ENCODE data around the gene WNK4.

Gene WNK4

GRCh38 chr17:42772945-42773289 lies 7.5 kb upstream of the WNK4 start:
- DNase-seq (ENCODE audit: low spot score), result no peak

DNA sequence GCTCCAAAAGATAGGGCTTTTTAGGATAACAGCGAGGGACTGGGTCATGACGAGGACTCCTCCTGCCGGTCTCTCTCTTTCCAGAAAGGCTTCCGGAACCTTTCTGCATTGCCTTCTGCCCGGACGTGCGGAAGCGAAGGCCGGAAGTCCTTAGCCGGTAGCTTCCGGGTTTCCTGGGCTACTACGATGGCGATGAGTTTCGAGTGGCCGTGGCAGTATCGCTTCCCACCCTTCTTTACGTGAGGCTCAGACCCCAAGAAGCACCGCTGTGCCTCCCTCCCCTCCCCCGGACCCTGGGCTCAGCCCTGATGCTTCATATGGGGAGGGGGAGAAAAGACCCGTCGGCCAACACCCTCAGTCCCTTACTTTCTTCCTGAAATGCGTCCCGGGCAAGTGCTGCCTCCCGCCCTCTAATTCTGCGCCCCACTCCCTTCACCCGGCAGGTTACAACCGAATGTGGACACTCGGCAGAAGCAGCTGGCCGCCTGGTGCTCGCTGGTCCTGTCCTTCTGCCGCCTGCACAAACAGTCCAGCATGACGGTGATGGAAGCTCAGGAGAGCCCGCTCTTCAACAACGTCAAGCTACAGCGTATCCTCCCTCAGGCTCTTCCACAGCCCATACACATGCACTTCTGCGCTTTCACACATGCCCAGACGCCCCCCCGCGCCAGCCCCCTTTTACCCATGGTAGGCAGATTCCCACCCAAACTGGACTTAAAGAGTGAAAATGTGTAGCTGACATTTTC lies 6.9 kb upstream of the WNK4 start, which contains the start of gene VPS25:
Gene VPS25, plus strand, starts transcription at position 160 of the 746 bp plus-strand sequence. Its CDS starts 27 bp downstream, at position 187.
- peak; percentile 86 for DNase-seq (ENCODE audit: low spot score)

GRCh38 chr17:42774066-42774745 lies 6.2 kb upstream of the WNK4 start:
- no peak for DNase-seq (ENCODE audit: low spot score)

DNA sequence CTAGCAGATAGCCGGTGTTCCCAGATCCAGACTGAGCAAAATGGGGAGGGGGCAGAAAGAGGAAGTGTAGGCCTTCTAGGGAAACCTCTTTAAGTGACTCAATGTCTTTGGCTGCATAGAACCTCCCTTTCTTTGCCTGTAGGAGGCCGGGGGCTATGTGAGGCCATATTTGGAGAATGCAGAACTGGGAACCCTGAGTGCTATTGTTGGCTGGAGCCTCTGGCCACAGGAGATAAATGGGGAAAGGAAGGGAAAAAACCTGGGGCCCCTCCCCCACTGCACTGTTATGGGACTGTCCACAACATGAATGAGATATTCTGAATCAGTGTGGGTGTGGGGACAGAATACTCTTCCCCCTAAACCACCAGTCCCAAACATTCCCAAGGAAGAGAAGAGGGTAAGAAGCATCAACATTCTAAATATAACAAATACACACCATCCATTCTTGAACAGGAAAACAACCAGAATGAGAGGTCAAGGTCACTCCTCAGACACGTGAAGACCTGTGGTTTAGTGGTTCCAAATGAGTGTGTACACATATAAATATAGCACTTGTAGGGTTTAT lies 4.8 kb upstream of the WNK4 start:
- DNase-seq (ENCODE audit: low spot score), result no peak

DNA sequence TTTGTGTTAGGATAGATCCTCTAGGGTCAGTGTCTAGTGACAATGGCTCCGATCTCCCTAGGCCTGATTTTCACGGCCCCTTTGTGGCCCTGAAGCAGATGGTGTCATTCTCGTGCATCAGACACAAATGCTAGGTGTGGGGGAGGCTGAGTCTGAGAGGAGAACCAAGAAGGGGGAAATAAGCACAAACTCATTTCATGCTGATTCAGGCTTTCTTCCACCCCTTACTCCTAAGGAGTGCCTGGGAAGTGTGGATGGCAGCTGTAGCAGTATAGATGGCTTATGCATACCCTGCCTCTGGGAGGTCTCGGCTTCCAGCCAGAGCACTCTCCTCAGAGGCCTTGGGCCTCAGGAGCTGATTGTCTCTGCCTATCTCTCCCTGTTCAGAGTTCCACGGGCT lies 1.8 kb upstream of the WNK4 start:
- DNase-seq (ENCODE audit: low spot score), result no peak

DNA sequence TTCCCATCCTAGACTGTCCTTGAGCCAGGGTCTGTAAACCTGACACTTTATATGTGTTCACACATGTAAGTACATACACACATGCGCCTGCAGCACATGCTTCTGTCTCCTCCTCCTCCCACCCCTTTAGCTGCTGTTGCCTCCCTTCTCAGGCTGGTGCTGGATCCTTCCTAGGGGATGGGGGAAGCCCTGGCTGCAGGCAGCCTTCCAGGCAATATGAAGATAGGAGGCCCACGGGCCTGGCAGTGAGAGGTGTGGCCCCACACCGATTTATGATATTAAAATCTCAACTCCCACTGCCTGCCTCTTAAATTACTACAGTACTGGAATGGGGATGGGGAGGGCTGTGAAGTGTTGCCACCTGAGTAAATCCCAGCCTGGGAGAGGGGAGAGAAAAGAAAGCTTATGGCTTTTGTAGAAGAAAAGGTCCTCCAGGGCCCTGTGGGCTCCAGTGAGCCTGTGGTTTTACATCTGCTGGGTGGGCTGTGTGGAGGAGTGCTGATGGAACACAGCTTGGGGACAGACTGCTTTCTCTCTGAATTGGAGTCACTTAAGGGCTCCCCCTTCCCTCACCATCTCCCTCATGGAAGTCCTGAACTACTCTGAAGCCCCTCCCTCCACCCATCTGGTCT lies 990 bp upstream of the WNK4 start:
- no peak for DNase-seq (ENCODE audit: low spot score)

DNA sequence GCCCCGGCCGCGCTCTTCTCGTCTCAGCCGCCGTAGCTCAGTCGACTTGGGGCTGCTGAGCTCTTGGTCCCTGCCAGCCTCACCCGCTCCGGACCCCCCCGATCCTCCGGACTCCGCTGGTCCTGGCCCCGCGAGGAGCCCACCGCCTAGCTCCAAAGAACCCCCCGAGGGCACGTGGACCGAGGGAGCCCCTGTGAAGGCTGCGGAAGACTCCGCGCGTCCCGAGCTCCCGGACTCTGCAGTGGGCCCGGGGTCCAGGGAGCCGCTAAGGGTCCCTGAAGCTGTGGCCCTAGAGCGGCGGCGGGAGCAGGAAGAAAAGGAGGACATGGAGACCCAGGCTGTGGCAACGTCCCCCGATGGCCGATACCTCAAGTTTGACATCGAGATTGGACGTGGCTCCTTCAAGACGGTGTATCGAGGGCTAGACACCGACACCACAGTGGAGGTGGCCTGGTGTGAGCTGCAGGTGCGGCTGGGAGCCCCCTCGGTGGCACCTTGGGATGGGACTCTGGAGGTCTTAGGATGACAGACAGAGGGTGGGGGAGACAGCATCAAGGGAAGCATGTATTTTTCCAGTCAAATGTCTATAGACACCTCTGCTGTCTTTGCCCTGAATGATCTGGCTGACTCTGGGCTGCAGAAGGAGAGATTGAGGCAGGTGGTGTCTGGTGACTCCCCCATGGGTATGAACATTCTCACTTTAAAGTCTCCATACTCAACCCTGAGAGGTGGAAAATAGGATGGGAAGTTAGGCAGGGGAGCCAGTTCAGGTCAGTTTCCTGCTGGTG lies 635 bp downstream of the WNK4 start:
- no peak for DNase-seq (ENCODE audit: low spot score)

- no peak for DNase-seq (ENCODE audit: low spot score)
Measured at GRCh38 chr17:42781639-42782165, 1.3 kb downstream of the WNK4 start.

GRCh38 chr17:42782166-42783061 lies 2.0 kb downstream of the WNK4 start:
- DNase-seq (ENCODE audit: low spot score), result no peak

DNA sequence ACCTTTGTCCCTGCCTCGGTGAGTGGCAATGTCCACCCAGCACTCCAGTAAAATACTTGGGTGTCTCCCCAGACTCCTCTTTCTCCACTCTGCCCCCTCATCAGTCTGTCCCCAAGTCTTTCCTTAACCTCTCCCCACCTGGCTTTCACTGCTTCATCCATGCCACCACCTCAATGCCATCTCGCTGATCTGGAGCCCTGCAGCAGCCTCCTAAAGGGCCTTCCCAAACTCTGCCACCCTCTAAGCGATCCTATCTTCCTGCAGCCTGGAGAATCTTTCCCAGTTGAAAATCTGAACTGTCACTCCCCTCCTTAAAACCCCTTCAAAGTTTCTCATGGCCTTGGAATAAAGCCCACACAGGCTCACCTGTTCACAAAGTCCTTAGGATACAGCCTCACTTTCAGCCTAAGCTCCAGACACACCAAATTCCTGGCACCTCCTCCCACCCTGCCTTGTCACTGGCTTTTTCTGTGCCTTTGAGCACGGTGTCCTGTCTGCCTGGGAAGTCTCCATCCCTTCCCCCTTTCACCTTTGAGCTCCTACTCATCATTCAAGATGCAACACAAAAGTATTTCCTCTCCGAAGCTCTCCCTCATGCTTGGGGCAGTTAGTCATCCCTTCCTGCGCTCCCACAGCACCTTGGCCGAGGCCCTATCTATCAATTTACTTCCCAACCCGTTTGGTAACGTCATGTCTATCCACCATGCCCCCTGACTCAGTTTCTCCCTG lies 2.8 kb downstream of the WNK4 start:
- DNase-seq (ENCODE audit: low spot score), result no peak

DNA sequence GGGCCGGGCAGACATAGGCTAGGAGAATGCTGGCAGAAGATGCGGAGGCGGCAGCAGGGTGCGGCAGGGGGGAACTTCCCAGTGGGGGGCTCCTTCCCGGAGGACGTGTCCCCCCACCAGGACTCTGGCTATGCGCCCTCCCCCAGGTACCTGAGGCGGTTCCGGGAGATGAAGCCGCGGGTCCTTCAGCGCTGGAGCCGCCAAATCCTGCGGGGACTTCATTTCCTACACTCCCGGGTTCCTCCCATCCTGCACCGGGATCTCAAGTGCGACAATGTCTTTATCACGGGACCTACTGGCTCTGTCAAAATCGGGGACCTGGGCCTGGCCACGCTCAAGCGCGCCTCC lies 3.4 kb downstream of the WNK4 start:
- no peak for DNase-seq (ENCODE audit: low spot score)

GRCh38 chr17:42784409-42784808 lies 4.0 kb downstream of the WNK4 start:
- DNase-seq (ENCODE audit: low spot score), result no peak

GRCh38 chr17:42784811-42785592 lies 4.6 kb downstream of the WNK4 start:
- no peak for DNase-seq (ENCODE audit: low spot score)

DNA sequence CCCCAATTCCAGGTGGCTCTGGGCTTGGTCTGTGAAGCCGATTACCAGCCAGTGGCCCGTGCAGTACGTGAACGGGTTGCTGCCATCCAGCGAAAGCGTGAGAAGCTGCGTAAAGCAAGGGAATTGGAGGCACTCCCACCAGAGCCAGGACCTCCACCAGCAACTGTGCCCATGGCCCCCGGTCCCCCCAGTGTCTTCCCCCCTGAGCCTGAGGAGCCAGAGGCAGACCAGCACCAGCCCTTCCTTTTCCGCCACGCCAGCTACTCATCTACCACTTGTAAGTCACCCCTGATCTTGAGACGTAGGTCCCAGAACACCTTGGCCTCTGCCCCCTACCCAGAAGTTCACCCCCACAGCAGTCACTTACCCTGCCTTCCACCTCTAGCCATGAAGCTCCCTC lies 6.9 kb downstream of the WNK4 start:
- DNase-seq (ENCODE audit: low spot score), result no peak

DNA sequence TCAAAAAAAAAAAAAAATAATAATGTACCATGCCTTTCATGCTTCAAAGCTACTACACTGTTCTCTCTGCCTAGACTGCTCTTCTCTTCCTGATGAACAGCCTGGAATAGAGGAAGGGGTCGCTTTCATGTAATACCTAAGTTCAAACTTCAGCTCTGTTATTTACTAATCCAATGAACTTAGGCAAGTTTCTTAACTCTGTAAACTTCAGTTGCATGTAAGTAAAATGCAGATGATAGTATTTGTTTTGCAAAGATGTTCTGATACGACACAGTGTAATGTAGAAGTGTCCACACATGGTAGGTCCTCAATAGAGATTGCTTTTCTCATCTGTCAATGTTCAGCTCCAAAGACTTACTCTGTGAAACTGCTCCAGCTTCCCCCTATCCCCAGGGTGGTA lies 11.5 kb downstream of the WNK4 start:
- no peak for DNase-seq (ENCODE audit: low spot score)

- DNase-seq (ENCODE audit: low spot score), result no peak
Measured at GRCh38 chr17:42792545-42792944, 12.1 kb downstream of the WNK4 start.

DNA sequence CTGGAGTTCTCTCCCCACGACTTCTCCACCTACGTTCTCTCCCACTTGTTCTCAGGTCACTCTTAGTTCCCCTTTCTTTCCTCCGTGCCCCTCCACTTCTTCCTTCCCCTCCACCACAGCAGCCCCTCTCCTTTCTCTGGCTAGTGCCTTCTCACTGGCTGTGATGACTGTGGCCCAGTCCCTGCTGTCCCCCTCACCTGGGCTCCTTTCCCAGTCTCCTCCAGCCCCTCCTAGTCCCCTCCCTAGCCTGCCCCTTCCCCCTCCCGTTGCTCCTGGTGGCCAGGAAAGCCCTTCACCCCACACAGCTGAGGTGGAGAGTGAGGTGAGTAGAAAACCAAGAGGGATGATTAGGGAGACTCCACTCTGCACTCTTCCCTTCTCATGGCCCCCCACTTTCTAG lies 14.7 kb downstream of the WNK4 start:
- DNase-seq (ENCODE audit: low spot score), result no peak

DNA sequence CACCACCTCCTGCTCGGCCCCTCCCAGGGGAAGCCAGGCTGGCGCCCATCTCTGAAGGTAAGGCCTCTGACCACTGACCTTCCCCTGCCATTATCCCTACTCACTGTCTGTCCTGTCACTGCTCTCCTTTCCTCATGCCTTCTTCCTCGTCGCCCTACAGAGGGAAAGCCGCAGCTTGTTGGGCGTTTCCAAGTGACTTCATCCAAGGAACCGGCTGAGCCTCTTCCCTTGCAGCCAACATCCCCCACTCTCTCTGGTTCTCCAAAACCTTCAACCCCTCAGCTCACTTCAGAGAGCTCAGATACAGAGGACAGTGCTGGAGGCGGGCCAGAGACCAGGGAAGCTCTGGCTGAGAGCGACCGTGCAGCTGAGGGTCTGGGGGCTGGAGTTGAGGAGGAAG lies 15.1 kb downstream of the WNK4 start:
- DNase-seq (ENCODE audit: low spot score), result no peak

- DNase-seq (ENCODE audit: low spot score), result no peak
Measured at GRCh38 chr17:42796066-42796758, 15.8 kb downstream of the WNK4 start.
